H1 (cell line): Measurements from ENCODE around the gene CPE.

Experiments used
- EGR1 ChIP-seq: IDR thresholded peaks from 2 replicates; pipeline ENCODE4 v1.6.1; 2011; ENCODE audit warnings: low read depth, low read length, borderline replicate concordance
- EP300 ChIP-seq, 2 experiments: IDR thresholded peaks; 1 replicate in 1 of 2; 2 replicates in 1 of 2; pipeline ENCODE4 v1.6.1; 2011 to 2012; ENCODE audit warnings: low read depth in 2 of 2, low read length in 2 of 2, mild to moderate bottlenecking in 2 of 2, borderline replicate concordance in 1 of 2, inconsistent platforms in 1 of 2, moderate library complexity in 1 of 2
- EZH2 ChIP-seq: fragments of 200-600 bp; sonication (generic); IDR thresholded peaks from 2 replicates; pipeline ENCODE4 v1.7.1; 2012; ENCODE audit warnings: low read depth, mild to moderate bottlenecking, moderate library complexity, low read length, inconsistent platforms; ENCODE audit not compliant: severe bottlenecking
- POLR2A ChIP-seq, 2 experiments: IDR thresholded peaks; 1 replicate in 1 of 2; 2 replicates in 1 of 2; pipeline ENCODE4 v1.6.1; 2011; ENCODE audit warnings: low read depth in 2 of 2, low read length in 2 of 2, mild to moderate bottlenecking in 2 of 2; ENCODE audit errors: control extremely low read depth in 1 of 2
- SP1 ChIP-seq: IDR thresholded peaks from 2 replicates; pipeline ENCODE4 v1.6.1; 2011; ENCODE audit warnings: low read depth, low read length
- SUZ12 ChIP-seq: fragments of 200-600 bp; sonication (generic); IDR thresholded peaks from 2 replicates; pipeline ENCODE4 v1.6.1; 2012; ENCODE audit warnings: mild to moderate bottlenecking, inconsistent platforms, low read length, moderate library complexity, mixed read lengths
- TF ChIP-seq, protein P1 (sequence below), 3 experiments: IDR thresholded peaks; 1 replicate in 2 of 3; 2 replicates in 1 of 3; pipeline versions ENCODE4 v1.5.1 to v1.6.1; 2011; ENCODE audit warnings: low read length in 3 of 3, mild to moderate bottlenecking in 3 of 3, inconsistent platforms in 2 of 3, low read depth in 1 of 3, moderate library complexity in 1 of 3; ENCODE audit not compliant: insufficient read depth in 1 of 3; ENCODE audit errors: control extremely low read depth in 1 of 3

DNA sequence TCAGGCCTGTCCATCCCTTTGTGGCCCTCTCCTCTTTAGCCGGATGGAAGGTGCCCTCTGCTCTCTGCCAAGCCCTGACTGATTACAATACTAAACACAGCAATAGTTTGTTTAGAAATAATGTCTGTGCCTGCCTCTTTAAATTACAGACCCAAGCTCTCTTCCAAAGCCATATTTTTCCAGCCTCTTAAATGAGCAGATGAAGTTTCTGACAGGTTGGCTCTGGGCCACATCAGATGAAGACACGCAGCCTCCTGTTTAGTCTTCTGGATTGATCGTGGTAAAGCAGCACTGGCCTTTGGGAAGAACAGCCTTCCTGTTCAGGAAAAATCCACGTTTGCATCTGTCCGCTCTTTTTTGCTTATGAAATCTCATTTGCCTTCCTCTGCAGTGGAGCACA is 133.6 kb downstream of the CPE start:
- no peak for TF ChIP-seq EZH2
- no peak for TF ChIP-seq EGR1
- no peak for TF ChIP-seq SUZ12
- TF ChIP-seq EP300 (IDR thresholded peaks at IDR 0.05; ENCODE audit: borderline replicate concordance in 1 of 2, low read depth in 2 of 2, low read length in 2 of 2) = no peak
- no peak for TF ChIP-seq SP1
- TF ChIP-seq, protein P1, sequence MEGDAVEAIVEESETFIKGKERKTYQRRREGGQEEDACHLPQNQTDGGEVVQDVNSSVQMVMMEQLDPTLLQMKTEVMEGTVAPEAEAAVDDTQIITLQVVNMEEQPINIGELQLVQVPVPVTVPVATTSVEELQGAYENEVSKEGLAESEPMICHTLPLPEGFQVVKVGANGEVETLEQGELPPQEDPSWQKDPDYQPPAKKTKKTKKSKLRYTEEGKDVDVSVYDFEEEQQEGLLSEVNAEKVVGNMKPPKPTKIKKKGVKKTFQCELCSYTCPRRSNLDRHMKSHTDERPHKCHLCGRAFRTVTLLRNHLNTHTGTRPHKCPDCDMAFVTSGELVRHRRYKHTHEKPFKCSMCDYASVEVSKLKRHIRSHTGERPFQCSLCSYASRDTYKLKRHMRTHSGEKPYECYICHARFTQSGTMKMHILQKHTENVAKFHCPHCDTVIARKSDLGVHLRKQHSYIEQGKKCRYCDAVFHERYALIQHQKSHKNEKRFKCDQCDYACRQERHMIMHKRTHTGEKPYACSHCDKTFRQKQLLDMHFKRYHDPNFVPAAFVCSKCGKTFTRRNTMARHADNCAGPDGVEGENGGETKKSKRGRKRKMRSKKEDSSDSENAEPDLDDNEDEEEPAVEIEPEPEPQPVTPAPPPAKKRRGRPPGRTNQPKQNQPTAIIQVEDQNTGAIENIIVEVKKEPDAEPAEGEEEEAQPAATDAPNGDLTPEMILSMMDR (IDR thresholded peaks at IDR 0.05; ENCODE audit: control extremely low read depth in 1 of 3, insufficient read depth in 1 of 3, low read depth in 1 of 3, low read length in 3 of 3) = no peak
- TF ChIP-seq POLR2A (IDR thresholded peaks at IDR 0.05; ENCODE audit: control extremely low read depth in 1 of 2, low read depth in 2 of 2, low read length in 2 of 2) = no peak
